Glomerular endothelial cell (primary cell): ENCODE measurements around the gene GLIS1. TPM values are rescaled to one million over a fixed set of nuclear protein-coding genes. Genes with fewer than 3 reads are reported as not detected.

Experiments
- DNase-seq: peaks from one replicate; pipeline ENCODE4 v3.0.0-alpha.2; 2011; ENCODE audit warnings: low read depth, low spot score; ENCODE audit errors: extremely low read depth
- total RNA-seq: library from RNA; depleted of rRNA; stranded (reverse); fragments of >200 nt; gene quantifications from 2 replicates; pipeline ENCODE4 v1.2.3, GENCODE V29; 2015

Gene GLIS1
- total RNA-seq, 1 donor from 2014 or later = 1.6 TPM

GRCh38 chr1:53584777-53585107 is 154.2 kb downstream of the GLIS1 start:
- no peak for DNase-seq

- no peak for DNase-seq
These were observed 154.8 kb downstream of the GLIS1 start for GRCh38 chr1:53583868-53584776.

- DNase-seq = no peak
These were observed 155.7 kb downstream of the GLIS1 start for GRCh38 chr1:53583021-53583867.

GRCh38 chr1:53582211-53583020 is 156.5 kb downstream of the GLIS1 start:
- no peak for DNase-seq

GRCh38 chr1:53581476-53581875 is 157.5 kb downstream of the GLIS1 start:
- DNase-seq = no peak

GRCh38 chr1:53580739-53581475 is 158.1 kb downstream of the GLIS1 start:
- no peak for DNase-seq

- no peak for DNase-seq
These were observed 159.0 kb downstream of the GLIS1 start for GRCh38 chr1:53580009-53580400.

GRCh38 chr1:53579221-53580008 is 159.5 kb downstream of the GLIS1 start:
- no peak for DNase-seq

GRCh38 chr1:53578358-53578757 is 160.6 kb downstream of the GLIS1 start:
- no peak for DNase-seq

GRCh38 chr1:53577761-53578100 is 161.2 kb downstream of the GLIS1 start:
- DNase-seq = no peak

GRCh38 chr1:53576866-53577760 is 161.9 kb downstream of the GLIS1 start:
- no peak for DNase-seq

- DNase-seq = no peak
These were observed 162.6 kb downstream of the GLIS1 start for GRCh38 chr1:53576381-53576801.

GRCh38 chr1:53575955-53576320 is 163.0 kb downstream of the GLIS1 start:
- no peak for DNase-seq

- no peak for DNase-seq
These were observed 163.6 kb downstream of the GLIS1 start for GRCh38 chr1:53575141-53575954.

GRCh38 chr1:53574621-53575020 is 164.3 kb downstream of the GLIS1 start:
- DNase-seq = no peak

- no peak for DNase-seq
These were observed 165.0 kb downstream of the GLIS1 start for GRCh38 chr1:53573931-53574330.

GRCh38 chr1:53573522-53573921 is 165.4 kb downstream of the GLIS1 start:
- DNase-seq = no peak

- DNase-seq = no peak
These were observed 166.2 kb downstream of the GLIS1 start for GRCh38 chr1:53572815-53573173.
